ENCODE data around the gene ZNF268. TPM values are rescaled to one million over a fixed set of nuclear protein-coding genes. Genes with fewer than 3 reads are reported as not detected.

Gene ZNF268
- polyA plus RNA-seq, 1 of the 3 experiments (the other 2 are of a cell fraction) = 5.2 TPM

DNA sequence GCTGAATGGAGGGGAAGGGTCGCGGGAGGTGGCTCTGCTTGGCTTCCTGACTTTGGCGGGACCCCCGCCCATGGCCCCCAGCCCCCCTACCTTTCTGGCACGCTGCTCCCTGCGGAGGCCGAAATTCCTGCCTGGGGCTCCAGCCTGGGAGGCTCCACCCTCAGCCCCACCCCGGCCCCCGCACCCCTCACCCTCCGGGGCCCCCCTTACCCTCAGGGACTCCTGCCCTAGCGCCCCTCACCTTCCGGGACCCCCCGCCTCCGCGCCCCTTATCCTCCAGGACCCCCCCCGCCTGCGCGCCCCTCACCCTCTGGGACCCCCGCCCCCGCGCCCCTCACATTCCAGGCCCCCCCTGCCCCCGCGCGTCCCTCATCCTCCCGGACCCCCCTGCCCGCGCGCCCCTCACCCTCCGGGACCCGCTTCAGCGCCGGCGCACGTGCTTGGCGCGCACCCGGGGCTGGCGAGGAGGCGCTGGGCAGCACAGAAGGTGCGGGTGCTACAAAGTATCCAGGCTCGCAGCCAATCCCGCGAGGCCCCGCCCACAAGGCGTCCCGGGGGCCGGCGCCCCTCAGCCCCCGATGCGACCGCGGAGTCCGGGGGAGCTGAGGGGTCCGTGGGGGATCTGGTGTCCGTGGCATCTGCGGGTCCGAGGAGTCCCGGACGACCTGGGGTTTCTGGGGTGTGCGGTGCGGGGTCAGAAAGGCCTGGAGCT is 54.3 kb downstream of the ZNF268 start, which contains the start of gene ANHX:
Gene ANHX (minus strand): TSS at position 477 of the 712 bp plus-strand sequence. CDS start 1,521 bp downstream, outside the sequence.
- Histone ChIP-seq H3K27ac (ENCODE audit: low read depth in 2 of 2, low read length in 1 of 2) (no peak within 1 kb of the TSS), H4K20me1 (ENCODE audit: insufficient read depth) (no peaks in the 10 kb centered on the region), H3K36me3 (replicated peaks in 1 of 2; ENCODE audit: control insufficient read depth in 1 of 2, insufficient read depth in 2 of 2, low read length in 1 of 2) (no peaks in the 10 kb centered on the region), H2AFZ (ENCODE audit: low read depth) (no peak within 1 kb of the TSS), H3K9ac (no peak within 1 kb of the TSS), H3K4me2 (no peak within 1 kb of the TSS), H3K27me3 (ENCODE audit: insufficient read depth) (no peaks in the 10 kb centered on the region), H3K4me3 (ENCODE audit: low read depth in 2 of 2, low read length in 1 of 2) (no peak within 1 kb of the TSS), H3K4me1 (ENCODE audit: control insufficient read depth in 1 of 2, insufficient read depth in 2 of 2, low read depth in 1 of 2, low read length in 1 of 2) (no peaks in the 10 kb centered on the region), H3K79me2 (ENCODE audit: insufficient read depth) (no peaks in the 10 kb centered on the region), H3K9me3 (no peaks in the 10 kb centered on the region), H3K9me2 (no peaks in the 10 kb centered on the region), H3F3A (replicated peaks; ENCODE audit: insufficient read depth) (no peaks in the 10 kb centered on the region)
- ChIA-PET POLR2A (no interaction called here), CTCF (no interaction called here)
- DNase-seq = peak; percentile 27
- 50% methylated on average over 41 of the region's 61 CpGs for WGBS (ENCODE audit: low lambda C conversion rate)
- TF ChIP-seq, protein P1, sequence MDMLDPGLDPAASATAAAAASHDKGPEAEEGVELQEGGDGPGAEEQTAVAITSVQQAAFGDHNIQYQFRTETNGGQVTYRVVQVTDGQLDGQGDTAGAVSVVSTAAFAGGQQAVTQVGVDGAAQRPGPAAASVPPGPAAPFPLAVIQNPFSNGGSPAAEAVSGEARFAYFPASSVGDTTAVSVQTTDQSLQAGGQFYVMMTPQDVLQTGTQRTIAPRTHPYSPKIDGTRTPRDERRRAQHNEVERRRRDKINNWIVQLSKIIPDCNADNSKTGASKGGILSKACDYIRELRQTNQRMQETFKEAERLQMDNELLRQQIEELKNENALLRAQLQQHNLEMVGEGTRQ (IDR thresholded peaks at IDR 0.05; ENCODE audit: borderline replicate concordance, low read depth, low read length) = no peak

DNA sequence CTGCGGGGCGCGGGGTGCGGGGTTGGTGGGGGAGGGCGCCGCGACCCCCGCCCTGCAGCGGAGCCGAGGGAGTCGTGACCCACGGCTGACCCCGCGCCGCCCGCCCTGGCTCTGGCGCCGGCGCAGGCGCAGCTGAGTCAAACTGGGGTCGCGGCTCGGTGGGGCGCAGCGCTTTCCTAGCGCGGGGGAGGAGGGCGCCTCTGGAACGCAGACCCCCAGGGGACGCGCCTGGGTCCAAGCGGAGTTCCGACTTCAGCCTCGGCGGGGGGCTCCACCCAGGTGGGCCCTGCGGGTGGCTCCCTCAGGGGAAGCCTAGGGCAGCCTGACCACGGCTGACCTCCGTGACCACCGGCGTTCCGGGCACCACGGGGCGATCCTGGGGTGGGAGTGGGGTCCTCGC is 54.8 kb downstream of the ZNF268 start:
- no peak overlapping the region for H3K4me2 ChIP-seq
- no peak overlapping the region for H2AFZ ChIP-seq (ENCODE audit: low read depth)
- no peak overlapping the region for H3K27ac ChIP-seq (ENCODE audit: low read depth in 2 of 2, low read length in 1 of 2)
- no peaks in the 10 kb centered on the region for H3K4me1 ChIP-seq (ENCODE audit: control insufficient read depth in 1 of 2, insufficient read depth in 2 of 2, low read depth in 1 of 2, low read length in 1 of 2)
- ChIA-PET POLR2A (no interaction called here), CTCF (no interaction called here)
- WGBS (ENCODE audit: low lambda C conversion rate) = 71% methylated on average over 8 of the region's 44 CpGs
- no peaks in the 10 kb centered on the region for H4K20me1 ChIP-seq (ENCODE audit: insufficient read depth)
- no peaks in the 10 kb centered on the region for H3K36me3 ChIP-seq (replicated peaks in 1 of 2; ENCODE audit: control insufficient read depth in 1 of 2, insufficient read depth in 2 of 2, low read length in 1 of 2)
- H3K4me3 ChIP-seq (ENCODE audit: low read depth in 2 of 2, low read length in 1 of 2) = no peak overlapping the region
- H3K9ac ChIP-seq = no peak overlapping the region
- H3K27me3 ChIP-seq (ENCODE audit: insufficient read depth) = no peaks in the 10 kb centered on the region
- no peaks in the 10 kb centered on the region for H3K79me2 ChIP-seq (ENCODE audit: insufficient read depth)
- no peaks in the 10 kb centered on the region for H3K9me2 ChIP-seq
- DNase-seq = no peak
- H3F3A ChIP-seq (replicated peaks; ENCODE audit: insufficient read depth) = no peaks in the 10 kb centered on the region
- H3K9me3 ChIP-seq = no peaks in the 10 kb centered on the region
- no peak for TF ChIP-seq GATA2 (CRISPR knock-in tag; IDR thresholded peaks at IDR 0.05)
- TF ChIP-seq, protein P1 (IDR thresholded peaks at IDR 0.05; ENCODE audit: borderline replicate concordance, low read depth, low read length) = no peak
- no peak for TF ChIP-seq ELF1 (IDR thresholded peaks at IDR 0.05)
- TF ChIP-seq NFIC (IDR thresholded peaks at IDR 0.05; ENCODE audit: borderline replicate concordance) = no peak
- no peak for TF ChIP-seq FOXM1 (IDR thresholded peaks at IDR 0.05; ENCODE audit: low read depth)
- TF ChIP-seq FOSL2 (IDR thresholded peaks at IDR 0.05; ENCODE audit: borderline replicate concordance, low read depth) = no peak
- no peak for TF ChIP-seq RXRA (IDR thresholded peaks at IDR 0.05; ENCODE audit: borderline replicate concordance, low read depth)
- TF ChIP-seq CHD2 (IDR thresholded peaks at IDR 0.05; ENCODE audit: low read length, partially characterized antibody) = no peak
- no peak for TF ChIP-seq IRF3 (IDR thresholded peaks at IDR 0.05; ENCODE audit: low read depth, low read length)
- no peak for TF ChIP-seq RFX5 (IDR thresholded peaks at IDR 0.05; ENCODE audit: low read length)
- TF ChIP-seq, protein P2, sequence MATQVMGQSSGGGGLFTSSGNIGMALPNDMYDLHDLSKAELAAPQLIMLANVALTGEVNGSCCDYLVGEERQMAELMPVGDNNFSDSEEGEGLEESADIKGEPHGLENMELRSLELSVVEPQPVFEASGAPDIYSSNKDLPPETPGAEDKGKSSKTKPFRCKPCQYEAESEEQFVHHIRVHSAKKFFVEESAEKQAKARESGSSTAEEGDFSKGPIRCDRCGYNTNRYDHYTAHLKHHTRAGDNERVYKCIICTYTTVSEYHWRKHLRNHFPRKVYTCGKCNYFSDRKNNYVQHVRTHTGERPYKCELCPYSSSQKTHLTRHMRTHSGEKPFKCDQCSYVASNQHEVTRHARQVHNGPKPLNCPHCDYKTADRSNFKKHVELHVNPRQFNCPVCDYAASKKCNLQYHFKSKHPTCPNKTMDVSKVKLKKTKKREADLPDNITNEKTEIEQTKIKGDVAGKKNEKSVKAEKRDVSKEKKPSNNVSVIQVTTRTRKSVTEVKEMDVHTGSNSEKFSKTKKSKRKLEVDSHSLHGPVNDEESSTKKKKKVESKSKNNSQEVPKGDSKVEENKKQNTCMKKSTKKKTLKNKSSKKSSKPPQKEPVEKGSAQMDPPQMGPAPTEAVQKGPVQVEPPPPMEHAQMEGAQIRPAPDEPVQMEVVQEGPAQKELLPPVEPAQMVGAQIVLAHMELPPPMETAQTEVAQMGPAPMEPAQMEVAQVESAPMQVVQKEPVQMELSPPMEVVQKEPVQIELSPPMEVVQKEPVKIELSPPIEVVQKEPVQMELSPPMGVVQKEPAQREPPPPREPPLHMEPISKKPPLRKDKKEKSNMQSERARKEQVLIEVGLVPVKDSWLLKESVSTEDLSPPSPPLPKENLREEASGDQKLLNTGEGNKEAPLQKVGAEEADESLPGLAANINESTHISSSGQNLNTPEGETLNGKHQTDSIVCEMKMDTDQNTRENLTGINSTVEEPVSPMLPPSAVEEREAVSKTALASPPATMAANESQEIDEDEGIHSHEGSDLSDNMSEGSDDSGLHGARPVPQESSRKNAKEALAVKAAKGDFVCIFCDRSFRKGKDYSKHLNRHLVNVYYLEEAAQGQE (IDR thresholded peaks at IDR 0.05; ENCODE audit: low read depth, low read length) = no peak
- TF ChIP-seq EP300 (IDR thresholded peaks at IDR 0.05; ENCODE audit: borderline replicate concordance in 1 of 2, low read depth in 1 of 2, low read length in 1 of 2) = no peak

Data from SK-N-SH (cell line).